Prostate gland (tissue), 2 donors: Measurements from ENCODE around the gene BCKDK.

Experiments
- POLR2A ChIP-seq: fragments of 450-650 bp; IDR thresholded peaks from one replicate; pipeline ENCODE4 v1.6.1; 2016; ENCODE audit warnings: antibody characterized with exemption, mild to moderate bottlenecking
- POLR2AphosphoS5 ChIP-seq: sonication (generic); formaldehyde crosslinking; IDR thresholded peaks from one replicate; pipeline ENCODE4 v1.6.1; 2017; ENCODE audit warnings: antibody characterized with exemption
- TF ChIP-seq, protein P1 (sequence below), 4 experiments: fragments of 200-600 bp in 2 of 4; fragments of 450-650 bp in 2 of 4; sonication (generic) in 2 of 4; IDR thresholded peaks; 1 replicate in 3 of 4; 2 replicates in 1 of 4; pipeline ENCODE4 v1.5.1; 2016 to 2019; ENCODE audit warnings: antibody characterized with exemption in 4 of 4, mild to moderate bottlenecking in 2 of 4, moderate library complexity in 2 of 4

- TF ChIP-seq POLR2A (no peak), POLR2AphosphoS5 (no peak)
- TF ChIP-seq, protein P1, sequence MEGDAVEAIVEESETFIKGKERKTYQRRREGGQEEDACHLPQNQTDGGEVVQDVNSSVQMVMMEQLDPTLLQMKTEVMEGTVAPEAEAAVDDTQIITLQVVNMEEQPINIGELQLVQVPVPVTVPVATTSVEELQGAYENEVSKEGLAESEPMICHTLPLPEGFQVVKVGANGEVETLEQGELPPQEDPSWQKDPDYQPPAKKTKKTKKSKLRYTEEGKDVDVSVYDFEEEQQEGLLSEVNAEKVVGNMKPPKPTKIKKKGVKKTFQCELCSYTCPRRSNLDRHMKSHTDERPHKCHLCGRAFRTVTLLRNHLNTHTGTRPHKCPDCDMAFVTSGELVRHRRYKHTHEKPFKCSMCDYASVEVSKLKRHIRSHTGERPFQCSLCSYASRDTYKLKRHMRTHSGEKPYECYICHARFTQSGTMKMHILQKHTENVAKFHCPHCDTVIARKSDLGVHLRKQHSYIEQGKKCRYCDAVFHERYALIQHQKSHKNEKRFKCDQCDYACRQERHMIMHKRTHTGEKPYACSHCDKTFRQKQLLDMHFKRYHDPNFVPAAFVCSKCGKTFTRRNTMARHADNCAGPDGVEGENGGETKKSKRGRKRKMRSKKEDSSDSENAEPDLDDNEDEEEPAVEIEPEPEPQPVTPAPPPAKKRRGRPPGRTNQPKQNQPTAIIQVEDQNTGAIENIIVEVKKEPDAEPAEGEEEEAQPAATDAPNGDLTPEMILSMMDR (IDR thresholded peaks at IDR 0.05), result no peak
Observed at GRCh38 chr16:31148896-31149295, 40.7 kb downstream of the BCKDK start.
